GM20000 (cell line): ENCODE data around the gene SLC22A23.

Source experiments
- DNase-seq: peaks from one replicate; pipeline ENCODE4 v3.0.0; 2012; ENCODE audit warnings: low spot score
- CTCF ChIP-seq: IDR thresholded peaks from 2 replicates; pipeline ENCODE4 v1.5.1; 2012; ENCODE audit warnings: mild to moderate bottlenecking, control low read depth; ENCODE audit errors: extremely low read depth, missing control alignments

The SLC22A23 gene

GRCh38 chr6:3335169-3335568 lies 121.7 kb downstream of the SLC22A23 start:
- TF ChIP-seq CTCF: no peak
- DNase-seq: no peak

- no peak for DNase-seq
- no peak for TF ChIP-seq CTCF
Observed at GRCh38 chr6:3334555-3334954, 122.3 kb downstream of the SLC22A23 start.

GRCh38 chr6:3333263-3333662 lies 123.6 kb downstream of the SLC22A23 start:
- TF ChIP-seq CTCF: no peak
- peak; percentile 67 for DNase-seq

GRCh38 chr6:3331971-3332370 lies 124.9 kb downstream of the SLC22A23 start:
- no peak for DNase-seq
- TF ChIP-seq CTCF: no peak

- TF ChIP-seq CTCF: no peak
- no peak for DNase-seq
Observed at GRCh38 chr6:3331494-3331893, 125.4 kb downstream of the SLC22A23 start.

GRCh38 chr6:3330199-3330598 lies 126.7 kb downstream of the SLC22A23 start:
- no peak for TF ChIP-seq CTCF

GRCh38 chr6:3329393-3330051 lies 127.3 kb downstream of the SLC22A23 start:
- no peak for TF ChIP-seq CTCF
- DNase-seq: no peak

More at GRCh38 chr6:3330199-3330598, 126.7 kb downstream of the SLC22A23 start:
- DNase-seq: no peak
